Left renal cortex interstitium (tissue), 4 donors: ENCODE data around the gene PRR5L. TPM values are rescaled to one million over a fixed set of nuclear protein-coding genes. Genes with fewer than 3 reads are reported as not detected.

ENCODE experiments used
- DNase-seq, 4 donors: peaks; one replicate each; pipeline ENCODE4 v3.0.0-alpha.2; 2013; ENCODE audit warnings: low read depth in 4 of 4, low spot score in 2 of 4, missing footprints in 1 of 4
- polyA plus RNA-seq, 4 donors: library from polyadenylated mRNA; unstranded; fragments of 120-200 nt; gene quantifications; one replicate each; pipeline ENCODE4 v1.2.1, GENCODE V29; 2013; ENCODE audit not compliant: insufficient read length in 4 of 4

PRR5L gene
- polyA plus RNA-seq, 4 donors = 16.0 to 24.4 (median 16.5) TPM

GRCh38 chr11:36427079-36427478 lies 131.0 kb downstream of the PRR5L start:
- DNase-seq = no peak

- no peak for DNase-seq
Observed at GRCh38 chr11:36427876-36428275, 131.8 kb downstream of the PRR5L start.

- DNase-seq = no peak
Observed at GRCh38 chr11:36431429-36432092, 135.5 kb downstream of the PRR5L start.

- no peak for DNase-seq
Observed at GRCh38 chr11:36432093-36432469, 136.0 kb downstream of the PRR5L start.

GRCh38 chr11:36432738-36433137 lies 136.7 kb downstream of the PRR5L start:
- no peak for DNase-seq

GRCh38 chr11:36436064-36436463 lies 140.0 kb downstream of the PRR5L start:
- DNase-seq = no peak

GRCh38 chr11:36436589-36436988 lies 140.5 kb downstream of the PRR5L start:
- DNase-seq = no peak

- no peak for DNase-seq
Observed at GRCh38 chr11:36437413-36437812, 141.3 kb downstream of the PRR5L start.

- DNase-seq = no peak
Observed at GRCh38 chr11:36438126-36438525, 142.0 kb downstream of the PRR5L start.

- DNase-seq = no peak
Observed at GRCh38 chr11:36441610-36442208, 145.6 kb downstream of the PRR5L start.

GRCh38 chr11:36443661-36444060 lies 147.6 kb downstream of the PRR5L start:
- no peak for DNase-seq

GRCh38 chr11:36446135-36446534 lies 150.0 kb downstream of the PRR5L start:
- DNase-seq = no peak

- no peak for DNase-seq
Observed at GRCh38 chr11:36447514-36447913, 151.4 kb downstream of the PRR5L start.

- DNase-seq = no peak
Observed at GRCh38 chr11:36447947-36448346, 151.9 kb downstream of the PRR5L start.

- no peak for DNase-seq
Observed at GRCh38 chr11:36449561-36450096, 153.5 kb downstream of the PRR5L start.

- DNase-seq = no peak
Observed at GRCh38 chr11:36450110-36450572, 154.1 kb downstream of the PRR5L start.

- no peak for DNase-seq
Observed at GRCh38 chr11:36451045-36451444, 155.0 kb downstream of the PRR5L start.

GRCh38 chr11:36451681-36452080 lies 155.6 kb downstream of the PRR5L start:
- no peak for DNase-seq

GRCh38 chr11:36452236-36452940 lies 156.3 kb downstream of the PRR5L start:
- no peak for DNase-seq

- DNase-seq = no peak
Observed at GRCh38 chr11:36452961-36453360, 156.9 kb downstream of the PRR5L start.

GRCh38 chr11:36453678-36454077 lies 157.6 kb downstream of the PRR5L start:
- DNase-seq = no peak

GRCh38 chr11:36454551-36454940 lies 158.5 kb downstream of the PRR5L start:
- no peak for DNase-seq
